Measurements from ENCODE around the gene GPR146. TPM values are rescaled to one million over a fixed set of nuclear protein-coding genes. Genes with fewer than 3 reads are reported as not detected.

Gene GPR146
- total RNA-seq, 1 donor from 2014 or later = 1.3 TPM

- H3K27me3 ChIP-seq (ENCODE audit: control insufficient read depth, insufficient read depth, low read length) = no peaks in the 10 kb centered on the region
- no peak for FAIRE-seq
- no peak for DNase-seq (ENCODE audit: low read depth)
- TF ChIP-seq CTCF (IDR thresholded peaks at IDR 0.05; ENCODE audit: insufficient read depth, low read length, severe bottlenecking) = no peak
- H3K4me3 ChIP-seq (ENCODE audit: low read depth, low read length) = no peak overlapping the region
- no peaks in the 10 kb centered on the region for H3K36me3 ChIP-seq (ENCODE audit: control insufficient read depth, insufficient read depth, low read length)
These were observed 49.7 kb downstream of the GPR146 start for GRCh38 chr7:1093916-1094508.

- DNase-seq (ENCODE audit: low read depth) (no peak), FAIRE-seq (no peak)
- Histone ChIP-seq H3K27me3 (ENCODE audit: control insufficient read depth, insufficient read depth, low read length) (no peaks in the 10 kb centered on the region), H3K36me3 (ENCODE audit: control insufficient read depth, insufficient read depth, low read length) (no peaks in the 10 kb centered on the region), H3K4me3 (ENCODE audit: low read depth, low read length) (no peak overlapping the region)
- no peak for TF ChIP-seq CTCF (IDR thresholded peaks at IDR 0.05; ENCODE audit: insufficient read depth, low read length, severe bottlenecking)
These were observed 50.5 kb downstream of the GPR146 start for GRCh38 chr7:1094870-1095269.

DNA sequence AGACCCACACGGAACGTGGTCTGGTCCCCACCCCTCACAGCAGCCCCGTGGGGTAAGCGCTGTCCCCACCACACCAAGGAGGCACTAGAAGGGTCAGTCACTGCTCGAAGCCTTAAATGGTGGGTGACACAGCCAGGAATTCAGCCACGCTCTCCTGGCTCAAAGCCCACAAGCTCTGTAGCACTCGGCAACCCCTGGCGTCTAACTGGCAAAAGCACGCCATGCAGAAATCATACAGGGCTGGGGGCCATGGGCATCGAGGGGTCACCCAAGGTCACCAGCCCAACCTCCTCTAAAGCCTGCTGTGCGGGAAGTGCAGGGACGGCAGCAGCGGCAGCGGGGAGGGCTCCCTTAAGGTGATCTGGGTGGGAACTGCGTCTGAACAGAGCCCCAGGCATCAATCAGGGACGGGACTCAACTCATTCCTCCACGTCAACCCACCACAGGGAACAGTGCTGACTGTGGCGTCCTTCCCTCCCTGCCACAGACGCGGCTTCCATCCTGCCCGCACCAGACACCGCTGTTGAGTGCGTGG, 51.3 kb downstream of the GPR146 start:
- H3K4me3 ChIP-seq (ENCODE audit: low read depth, low read length) = no peak overlapping the region
- no peak for DNase-seq (ENCODE audit: low read depth)
- no peaks in the 10 kb centered on the region for H3K36me3 ChIP-seq (ENCODE audit: control insufficient read depth, insufficient read depth, low read length)
- TF ChIP-seq CTCF (IDR thresholded peaks at IDR 0.05; ENCODE audit: insufficient read depth, low read length, severe bottlenecking) = no peak
- no peaks in the 10 kb centered on the region for H3K27me3 ChIP-seq (ENCODE audit: control insufficient read depth, insufficient read depth, low read length)
- no peak for FAIRE-seq

GRCh38 chr7:1096156-1097119, 52.1 kb downstream of the GPR146 start:
- no peaks in the 10 kb centered on the region for H3K27me3 ChIP-seq (ENCODE audit: control insufficient read depth, insufficient read depth, low read length)
- H3K4me3 ChIP-seq (ENCODE audit: low read depth, low read length) = no peak overlapping the region
- FAIRE-seq (no peak), DNase-seq (ENCODE audit: low read depth) (no peak)
- no peak for TF ChIP-seq CTCF (IDR thresholded peaks at IDR 0.05; ENCODE audit: insufficient read depth, low read length, severe bottlenecking)
- H3K36me3 ChIP-seq (ENCODE audit: control insufficient read depth, insufficient read depth, low read length) = peaks cover 1% of the 10 kb centered on the region

GRCh38 chr7:1097120-1097504, 52.8 kb downstream of the GPR146 start:
- Histone ChIP-seq H3K36me3 (ENCODE audit: control insufficient read depth, insufficient read depth, low read length) (peaks cover 1% of the 10 kb centered on the region), H3K27me3 (ENCODE audit: control insufficient read depth, insufficient read depth, low read length) (no peaks in the 10 kb centered on the region), H3K4me3 (ENCODE audit: low read depth, low read length) (no peak overlapping the region)
- no peak for FAIRE-seq
- no peak for TF ChIP-seq CTCF (IDR thresholded peaks at IDR 0.05; ENCODE audit: insufficient read depth, low read length, severe bottlenecking)
- DNase-seq (ENCODE audit: low read depth) = no peak
